CD4-positive, alpha-beta memory T cell (primary cell): ENCODE results near the gene LSP1. TPM values are rescaled to one million over a fixed set of nuclear protein-coding genes. Genes with fewer than 3 reads are reported as not detected.
A peak's percentile ranks its signal among the peaks of the same experiment; 100 is the strongest.

Experiments used
- CTCF ChIA-PET: fragments of 350-600 bp; sonication (Branson Sonifier 250); formaldehyde crosslinking; loops from one replicate; lab custom pipeline; 2021; ENCODE audit warnings: inconsistent platforms; ENCODE audit not compliant: partially characterized antibody; lab: Charles Lee
- POLR2A ChIA-PET: fragments of 350-600 bp; sonication (Branson Sonifier 250); formaldehyde crosslinking; loops from one replicate; lab custom pipeline; 2021; ENCODE audit not compliant: partially characterized antibody; lab: Charles Lee
- DNase-seq, 5 donors: peaks; one replicate each; pipeline versions ENCODE4 v3.0.0 to v3.0.0-alpha.2; 2020 to 2022; ENCODE audit warnings: mixed read lengths in 1 of 5
- H3K27ac ChIP-seq: one replicate; pipeline ENCODE4 v1.7.0; 2013; ENCODE audit warnings: low read depth, low read length
- H3K27me3 ChIP-seq: 2 replicates; pipeline ENCODE4 v1.7.0; 2013; ENCODE audit warnings: mild to moderate bottlenecking, low read length, moderate library complexity; ENCODE audit not compliant: insufficient read depth
- H3K36me3 ChIP-seq: 2 replicates; pipeline ENCODE4 v1.7.0; 2013; ENCODE audit warnings: mild to moderate bottlenecking, low read length, moderate library complexity; ENCODE audit not compliant: insufficient read depth
- H3K4me1 ChIP-seq: 2 replicates; pipeline ENCODE4 v1.7.0; 2013; ENCODE audit warnings: mild to moderate bottlenecking, low read length, moderate library complexity; ENCODE audit not compliant: insufficient read depth
- H3K4me3 ChIP-seq, 2 donors: one replicate each; pipeline ENCODE4 v1.7.0; 2013; ENCODE audit warnings: low read length in 2 of 2, mild to moderate bottlenecking in 1 of 2
- H3K9me3 ChIP-seq, 2 donors: one replicate each; pipeline ENCODE4 v1.7.0; 2013; ENCODE audit warnings: low read length in 2 of 2, control low read depth in 1 of 2; ENCODE audit not compliant: control insufficient read depth in 1 of 2
- H3K27ac Mint-ChIP-seq, 7 donors: one replicate each; pipeline ENCODE4 v1.8.0; 2020 to 2021; ENCODE audit warnings: mixed read lengths in 7 of 7, mild to moderate bottlenecking in 6 of 7, inconsistent platforms in 3 of 7, moderate library complexity in 3 of 7
- H3K27me3 Mint-ChIP-seq, 2 donors: one replicate each; pipeline ENCODE4 v1.8.0; 2020 to 2021; ENCODE audit warnings: mixed read lengths in 2 of 2
- H3K36me3 Mint-ChIP-seq, 2 donors: one replicate each; pipeline ENCODE4 v1.8.0; 2020 to 2021; ENCODE audit warnings: mixed read lengths in 2 of 2, inconsistent platforms in 1 of 2, mild to moderate bottlenecking in 1 of 2
- H3K4me1 Mint-ChIP-seq, 4 donors: one replicate each; pipeline ENCODE4 v1.8.0; 2020 to 2021; ENCODE audit warnings: mixed read lengths in 4 of 4, mild to moderate bottlenecking in 1 of 4
- H3K4me3 Mint-ChIP-seq, 8 donors: one replicate each; pipeline ENCODE4 v1.8.0; 2020 to 2021; ENCODE audit warnings: mixed read lengths in 8 of 8, mild to moderate bottlenecking in 7 of 8, moderate library complexity in 6 of 8, inconsistent platforms in 3 of 8
- H3K9me3 Mint-ChIP-seq, 8 donors: one replicate each; pipeline ENCODE4 v1.8.0; 2020 to 2021; ENCODE audit warnings: mixed read lengths in 8 of 8, mild to moderate bottlenecking in 5 of 8, inconsistent platforms in 3 of 8, moderate library complexity in 1 of 8
- intact Hi-C: fragments of 100-400 bp; cut with micrococcal nuclease; formaldehyde crosslinking; loops from one replicate; pipeline ENCODE4 v1.15.1; 2023
- polyA plus RNA-seq, 2 donors: library from polyadenylated mRNA; unstranded; fragments of 300-500 nt; fragmentation: Illumina TruSeq; gene quantifications; one replicate each; pipeline ENCODE4 v1.2.3, GENCODE V29; 2021
- total RNA-seq, 2 experiments: library from RNA; stranded (reverse); gene quantifications; one replicate each; pipeline ENCODE4 v1.2.3, GENCODE V29; 2021

Gene LSP1
- total and polyA plus RNA-seq, 4 experiments from 2014 or later, result 253 to 435 (median 325) TPM

GRCh38 chr11:1889941-1890855 is 37.3 kb downstream of the LSP1 start:
- H3K27me3 Mint-ChIP-seq, result no peaks in the 10 kb centered on the region
- Histone ChIP-seq H3K4me3 (no peak overlapping the region), H3K27me3 (no peaks in the 10 kb centered on the region), H3K9me3 (no peaks in the 10 kb centered on the region), H3K4me1 (peaks cover 47% of the 10 kb centered on the region), H3K27ac (peak overlapping the region; percentile 53), H3K36me3 (peaks cover 22% of the 10 kb centered on the region)
- ChIA-PET POLR2A (interaction anchor here (1.3 to 5.7 kb wide), 12 partner anchors 8 to 262 kb away, joined by 3 to 116 read pairs (median 7); partner anchors contain the start of genes LSP1 and TNNT3), CTCF (interaction anchor here (1.0 to 2.3 kb wide), 3 partner anchors 27 to 58 kb away, joined by 3 to 7 read pairs (median 4); no protein-coding TSS in a partner anchor)
- DNase-seq, result no peak
- peak overlapping the region; percentile 17 to 74 (median 37) for H3K4me3 Mint-ChIP-seq
- H3K4me1 Mint-ChIP-seq, result peaks cover 23 to 44% (median 32%) of the 10 kb centered on the region in 4 donors
- intact Hi-C loops, result loop anchor here (1.0 to 10.0 kb wide), 2 partner anchors 39 to 195 kb away; partner anchors contain the start of gene KRTAP5-6
- peaks cover 4 to 13% of the 10 kb centered on the region in 2 donors for H3K36me3 Mint-ChIP-seq
- H3K27ac Mint-ChIP-seq, result peak overlapping the region in 4 of 7 donors; percentile 48 to 74 (median 60)
- H3K9me3 Mint-ChIP-seq, result peaks cover 0 to 3% (median 0%) of the 10 kb centered on the region in 8 donors

GRCh38 chr11:1890856-1891830 is 38.3 kb downstream of the LSP1 start:
- Mint-ChIP-seq H3K36me3 (peaks cover 4 to 13% of the 10 kb centered on the region in 2 donors), H3K27me3 (no peaks in the 10 kb centered on the region), H3K9me3 (peaks cover 0 to 3% (median 0%) of the 10 kb centered on the region in 8 donors), H3K4me3 (peak overlapping the region in 6 of 8 donors; percentile 29 to 74 (median 50)), H3K27ac (peak overlapping the region in 1 of 7 donors; percentile 74), H3K4me1 (peaks cover 23 to 44% (median 32%) of the 10 kb centered on the region in 4 donors)
- CTCF ChIA-PET, result interaction anchor here (0.8 to 2.3 kb wide), 3 partner anchors 9 to 59 kb away, joined by 3 to 7 read pairs (median 3); no protein-coding TSS in a partner anchor
- intact Hi-C loops, result no loop called here
- H3K27ac ChIP-seq, result peak overlapping the region; percentile 17
- POLR2A ChIA-PET, result interaction anchor here (1.5 to 5.7 kb wide), 10 partner anchors 9 to 57 kb away, joined by 3 to 116 read pairs (median 8); partner anchors contain the start of genes LSP1 and TNNT3
- H3K4me1 ChIP-seq, result peaks cover 43% of the 10 kb centered on the region
- H3K27me3 ChIP-seq, result no peaks in the 10 kb centered on the region
- DNase-seq, result no peak
- no peak overlapping the region for H3K4me3 ChIP-seq
- no peaks in the 10 kb centered on the region for H3K9me3 ChIP-seq
- H3K36me3 ChIP-seq, result peaks cover 12% of the 10 kb centered on the region

- H3K4me3 Mint-ChIP-seq, result peak within 1 kb of the TSS in 6 of 8 donors; percentile 29 to 74 (median 50)
- peaks cover 7% of the 10 kb centered on the region for H3K36me3 ChIP-seq
- POLR2A ChIA-PET, result interaction anchor here (1.8 to 5.7 kb wide), 5 partner anchors 10 to 40 kb away, joined by 6 to 116 read pairs (median 19); partner anchors contain the start of gene LSP1
- H3K9me3 ChIP-seq, result no peaks in the 10 kb centered on the region
- H3K4me1 ChIP-seq, result peaks cover 42% of the 10 kb centered on the region
- H3K4me1 Mint-ChIP-seq, result peaks cover 23 to 44% (median 32%) of the 10 kb centered on the region in 4 donors
- CTCF ChIA-PET, result interaction anchor here (0.8 to 2.3 kb wide), 2 partner anchors 10 to 25 kb away, joined by 3 to 7 read pairs; no protein-coding TSS in a partner anchor
- H3K27me3 Mint-ChIP-seq, result no peaks in the 10 kb centered on the region
- no peak within 1 kb of the TSS for H3K4me3 ChIP-seq
- DNase-seq, result no peak
- intact Hi-C loops, result no loop called here
- peaks cover 0 to 3% (median 0%) of the 10 kb centered on the region in 8 donors for H3K9me3 Mint-ChIP-seq
- H3K27ac Mint-ChIP-seq, result peak within 1 kb of the TSS in 6 of 7 donors; percentile 3 to 74 (median 34)
- H3K36me3 Mint-ChIP-seq, result peaks cover 4 to 13% of the 10 kb centered on the region in 2 donors
- peak within 1 kb of the TSS; percentile 17 for H3K27ac ChIP-seq
- H3K27me3 ChIP-seq, result no peaks in the 10 kb centered on the region
Observed at GRCh38 chr11:1891831-1892115, 38.9 kb downstream of the LSP1 start, which contains the start of gene PRR33. PRR33 (minus strand) TSS chr11:1891895; CDS start chr11:1890584, 1,311 bp downstream.

- Histone ChIP-seq H3K4me3 (no peak overlapping the region), H3K36me3 (peaks cover 7% of the 10 kb centered on the region), H3K9me3 (no peaks in the 10 kb centered on the region), H3K27me3 (no peaks in the 10 kb centered on the region), H3K4me1 (peaks cover 42% of the 10 kb centered on the region), H3K27ac (no peak overlapping the region)
- peaks cover 0 to 2% of the 10 kb centered on the region in 2 donors for H3K27me3 Mint-ChIP-seq
- intact Hi-C loops, result no loop called here
- H3K36me3 Mint-ChIP-seq, result peaks cover 4 to 13% of the 10 kb centered on the region in 2 donors
- POLR2A ChIA-PET, result interaction anchor here (1.8 to 5.7 kb wide), 4 partner anchors 10 to 40 kb away, joined by 6 to 116 read pairs (median 41); partner anchors contain the start of gene LSP1
- H3K27ac Mint-ChIP-seq, result peak overlapping the region in 4 of 7 donors; percentile 7 to 47 (median 28)
- DNase-seq, result no peak
- peak overlapping the region in 2 of 8 donors; percentile 20 to 43 for H3K4me3 Mint-ChIP-seq
- peaks cover 23 to 44% (median 32%) of the 10 kb centered on the region in 4 donors for H3K4me1 Mint-ChIP-seq
- H3K9me3 Mint-ChIP-seq, result peaks cover 0 to 3% (median 0%) of the 10 kb centered on the region in 8 donors
- CTCF ChIA-PET, result interaction anchor here (2.3 kb wide), 1 partner anchor 25 kb away, joined by 7 read pairs; no protein-coding TSS in a partner anchor
Observed at GRCh38 chr11:1892116-1892515, 39.2 kb downstream of the LSP1 start.

GRCh38 chr11:1892558-1892957 is 39.7 kb downstream of the LSP1 start:
- CTCF ChIA-PET, result interaction anchor here (2.3 kb wide), 1 partner anchor 24 kb away, joined by 7 read pairs; no protein-coding TSS in a partner anchor

More at GRCh38 chr11:1892558-1892957, 39.7 kb downstream of the LSP1 start:
- no peak for DNase-seq
- peaks cover 38% of the 10 kb centered on the region for H3K4me1 ChIP-seq
- Mint-ChIP-seq H3K4me1 (peaks cover 23 to 44% (median 32%) of the 10 kb centered on the region in 4 donors), H3K27ac (peak overlapping the region in 3 of 7 donors; percentile 3 to 24 (median 7)), H3K4me3 (peak overlapping the region in 1 of 8 donors; percentile 15), H3K9me3 (peaks cover 0 to 3% (median 0%) of the 10 kb centered on the region in 8 donors), H3K27me3 (peaks cover 0 to 3% of the 10 kb centered on the region in 2 donors), H3K36me3 (peaks cover 2 to 13% of the 10 kb centered on the region in 2 donors)
- no peak overlapping the region for H3K4me3 ChIP-seq
- intact Hi-C loops, result no loop called here
- no peak overlapping the region for H3K27ac ChIP-seq
- no peaks in the 10 kb centered on the region for H3K9me3 ChIP-seq
- no peaks in the 10 kb centered on the region for H3K27me3 ChIP-seq
- POLR2A ChIA-PET, result interaction anchor here (5.2 to 5.7 kb wide), 2 partner anchors 25 to 41 kb away, joined by 63 to 116 read pairs; partner anchors contain the start of gene LSP1
- peaks cover 4% of the 10 kb centered on the region for H3K36me3 ChIP-seq
